Panc1 (cell line): ENCODE data around the gene SORL1. TPM values are rescaled to one million over a fixed set of nuclear protein-coding genes. Genes with fewer than 3 reads are reported as not detected.

Experiments
- ATAC-seq: fragments of 200-7000 bp; cut with Tn5 transposase; 2 replicates; pipeline ENCODE4 v1.9.1; 2020; ENCODE audit warnings: mild to moderate bottlenecking, moderate library complexity
- BruUV-seq: library from RNA; stranded (reverse); fragments of 400-500 nt; replicated peaks from 2 replicates; lab custom pipeline; 2021; lab: Mats Ljungman, UMichigan
- CTCF ChIA-PET: fragments of 300-600 bp; sonication (Branson Sonifier 250); formaldehyde crosslinking; loops from one replicate; lab custom pipeline; 2022; ENCODE audit warnings: antibody characterized with exemption; lab: Charles Lee
- POLR2A ChIA-PET: fragments of 300-600 bp; sonication (Branson Sonifier 250); formaldehyde crosslinking; loops from one replicate; lab custom pipeline; 2022; ENCODE audit warnings: antibody characterized with exemption; lab: Charles Lee
- DNase-seq: peaks from one replicate; pipeline ENCODE4 v3.0.0-alpha.2; 2010; ENCODE audit warnings: low read depth, low spot score
- H3K27ac ChIP-seq: 2 replicates; pipeline ENCODE4 v1.5.1; 2011; ENCODE audit warnings: mild to moderate bottlenecking, low read length, inconsistent platforms
- H3K27me3 ChIP-seq: fragments of 200-500 bp; sonication (Bioruptor generic); 2 replicates; pipeline ENCODE4 v1.6.0; 2014; ENCODE audit warnings: low read length, inconsistent platforms; ENCODE audit not compliant: control insufficient read depth, insufficient read depth
- H3K36me3 ChIP-seq: fragments of 200-500 bp; sonication (Bioruptor generic); 2 replicates; pipeline ENCODE4 v1.5.1; 2014; ENCODE audit warnings: inconsistent platforms, mild to moderate bottlenecking, low read length, moderate library complexity; ENCODE audit not compliant: control insufficient read depth, insufficient read depth
- H3K4me1 ChIP-seq: 2 replicates; pipeline ENCODE4 v1.5.1; 2011; ENCODE audit warnings: inconsistent platforms, mild to moderate bottlenecking, low read length, moderate library complexity; ENCODE audit not compliant: control insufficient read depth, insufficient read depth
- H3K4me3 ChIP-seq, 2 experiments: 2 replicates each; pipeline ENCODE4 v1.5.1; 2011 to 2012; ENCODE audit warnings: low read depth in 2 of 2, low read length in 2 of 2, mild to moderate bottlenecking in 2 of 2, inconsistent platforms in 1 of 2, moderate library complexity in 1 of 2
- H3K9me3 ChIP-seq: fragments of 200-500 bp; sonication (Bioruptor generic); 2 replicates; pipeline ENCODE4 v1.5.1; 2014; ENCODE audit warnings: low read depth, mild to moderate bottlenecking, inconsistent platforms, low read length, moderate library complexity; ENCODE audit not compliant: control insufficient read depth, insufficient read depth
- POLR2AphosphoS5 ChIP-seq: IDR thresholded peaks from 2 replicates; pipeline ENCODE4 v1.6.1; 2012; ENCODE audit warnings: mild to moderate bottlenecking, low read depth, low read length, moderate library complexity
- SIN3A ChIP-seq: IDR thresholded peaks from 2 replicates; pipeline ENCODE4 v1.6.1; 2012; ENCODE audit warnings: low read depth, mild to moderate bottlenecking, low read length, moderate library complexity, borderline replicate concordance; ENCODE audit not compliant: insufficient read depth
- TCF7L2 ChIP-seq: IDR thresholded peaks from 2 replicates; pipeline ENCODE4 v1.6.1; 2011; ENCODE audit warnings: mild to moderate bottlenecking, low read depth, low read length, inconsistent platforms
- in situ Hi-C: cut with HindIII; loops from 2 replicates; pipeline ENCODE4 v1.10.0; 2016; ENCODE audit warnings: low sequenced_read_pairs, low pct_unique_long_range_greater_than_20kb
- intact Hi-C: fragments of 100-400 bp; cut with micrococcal nuclease; formaldehyde crosslinking; loops from one replicate; pipeline ENCODE4 v1.10.0; 2022; ENCODE audit not compliant: unreplicated experiment
- total RNA-seq: library from RNA; stranded (reverse); gene quantifications from one replicate; pipeline ENCODE4 v1.2.1, GENCODE V29; 2021; ENCODE audit not compliant: unreplicated experiment
- TF ChIP-seq, protein P1 (sequence below): fragments of 450-650 bp; IDR thresholded peaks from 2 replicates; pipeline ENCODE4 v1.5.1; 2017; ENCODE audit warnings: mild to moderate bottlenecking
- TF ChIP-seq, protein P2 (sequence below), 2 experiments: IDR thresholded peaks; 2 replicates each; pipeline ENCODE4 v1.6.1; 2011 to 2012; ENCODE audit warnings: low read depth in 2 of 2, control low read depth in 1 of 2, low read length in 1 of 2, mild to moderate bottlenecking in 1 of 2, moderate library complexity in 1 of 2; ENCODE audit not compliant: insufficient read depth in 1 of 2

The SORL1 gene
- total RNA-seq, 1 experiment from 2014 or later = 36.3 TPM

DNA sequence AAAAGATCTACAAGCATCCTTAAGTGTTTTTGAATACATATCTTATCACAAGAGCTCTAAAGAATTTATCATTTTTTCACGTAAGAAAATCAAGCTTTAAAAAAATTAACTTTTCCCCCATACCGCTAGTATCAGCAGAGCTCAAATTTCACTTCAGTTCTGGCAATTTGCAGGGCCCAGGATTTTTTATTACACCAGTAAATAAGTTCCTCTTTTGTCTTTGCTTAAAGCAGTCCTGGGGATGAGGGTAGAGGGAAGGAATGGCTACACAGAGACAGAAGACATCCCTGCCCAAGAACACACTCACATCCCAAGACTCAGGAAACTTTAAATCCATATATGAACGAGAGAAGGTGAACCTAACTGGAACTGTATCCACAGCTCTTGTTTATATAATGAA lies 22.6 kb upstream of the SORL1 start:
- no TSS peak for BruUV-seq

DNA sequence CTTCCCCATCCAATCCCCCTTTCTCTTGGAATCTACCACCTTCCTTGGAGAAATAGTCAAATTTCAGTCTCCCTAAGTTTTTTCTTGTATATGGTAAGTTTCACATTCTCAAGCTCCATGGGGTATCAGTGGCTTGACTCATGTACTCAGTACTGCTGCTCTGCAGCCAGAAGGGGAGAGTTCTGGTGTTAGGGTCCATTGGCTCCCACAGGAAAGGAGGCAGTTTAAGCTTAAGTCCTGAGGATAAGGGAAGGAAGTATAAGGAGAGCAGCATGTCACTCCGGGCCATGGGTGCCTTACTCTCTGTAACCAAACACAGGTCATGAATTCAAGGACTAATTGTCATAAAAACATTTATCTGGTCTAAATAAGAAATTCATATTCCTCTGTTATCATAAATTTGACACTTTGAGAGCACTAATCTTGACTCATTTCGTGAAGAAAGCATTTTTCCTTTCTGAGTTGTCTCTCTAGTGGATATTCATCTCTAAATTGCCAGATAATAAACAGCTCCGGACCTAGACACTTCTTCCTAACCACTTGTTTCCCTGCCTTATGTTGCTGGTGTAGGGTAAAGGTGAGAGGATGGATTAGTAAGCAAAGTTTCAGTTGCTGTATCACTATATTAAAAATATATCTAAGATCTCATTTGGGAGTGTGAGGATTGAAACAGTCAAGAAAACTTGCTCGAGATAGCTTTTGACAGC lies 20.1 kb upstream of the SORL1 start:
- POLR2A ChIA-PET = no interaction called here
- CTCF ChIA-PET = no interaction called here
- peaks cover 10% of the 10 kb centered on the region for H3K27me3 ChIP-seq
- no peaks in the 10 kb centered on the region for H3K9me3 ChIP-seq
- no peaks in the 10 kb centered on the region for H3K4me1 ChIP-seq
- no peak overlapping the region for H3K4me3 ChIP-seq
- intact Hi-C loops (no loop called here), in situ Hi-C loops (no loop called here)
- DNase-seq (no peak), ATAC-seq (no peak)
- TF ChIP-seq TCF7L2 = no peak
- no peaks in the 10 kb centered on the region for H3K36me3 ChIP-seq
- H3K27ac ChIP-seq = no peak overlapping the region
- no TSS peak for BruUV-seq

More for the DNA sequence above, 22.6 kb upstream of the SORL1 start:
- H3K27ac ChIP-seq = no peak overlapping the region
- no peak for ATAC-seq
- H3K9me3 ChIP-seq = no peaks in the 10 kb centered on the region
- H3K4me3 ChIP-seq = no peak overlapping the region
- H3K36me3 ChIP-seq = no peaks in the 10 kb centered on the region
- POLR2A ChIA-PET = no interaction called here
- intact Hi-C loops = no loop called here
- DNase-seq = no peak
- CTCF ChIA-PET = interaction anchor here (0.6 kb wide), 1 partner anchor 147 kb away, joined by 4 read pairs; no protein-coding TSS in a partner anchor
- in situ Hi-C loops = no loop called here
- no peaks in the 10 kb centered on the region for H3K4me1 ChIP-seq
- peaks cover 12% of the 10 kb centered on the region for H3K27me3 ChIP-seq
- TF ChIP-seq POLR2AphosphoS5 = no peak
- TF ChIP-seq TCF7L2 = no peak
- TF ChIP-seq, protein P1, sequence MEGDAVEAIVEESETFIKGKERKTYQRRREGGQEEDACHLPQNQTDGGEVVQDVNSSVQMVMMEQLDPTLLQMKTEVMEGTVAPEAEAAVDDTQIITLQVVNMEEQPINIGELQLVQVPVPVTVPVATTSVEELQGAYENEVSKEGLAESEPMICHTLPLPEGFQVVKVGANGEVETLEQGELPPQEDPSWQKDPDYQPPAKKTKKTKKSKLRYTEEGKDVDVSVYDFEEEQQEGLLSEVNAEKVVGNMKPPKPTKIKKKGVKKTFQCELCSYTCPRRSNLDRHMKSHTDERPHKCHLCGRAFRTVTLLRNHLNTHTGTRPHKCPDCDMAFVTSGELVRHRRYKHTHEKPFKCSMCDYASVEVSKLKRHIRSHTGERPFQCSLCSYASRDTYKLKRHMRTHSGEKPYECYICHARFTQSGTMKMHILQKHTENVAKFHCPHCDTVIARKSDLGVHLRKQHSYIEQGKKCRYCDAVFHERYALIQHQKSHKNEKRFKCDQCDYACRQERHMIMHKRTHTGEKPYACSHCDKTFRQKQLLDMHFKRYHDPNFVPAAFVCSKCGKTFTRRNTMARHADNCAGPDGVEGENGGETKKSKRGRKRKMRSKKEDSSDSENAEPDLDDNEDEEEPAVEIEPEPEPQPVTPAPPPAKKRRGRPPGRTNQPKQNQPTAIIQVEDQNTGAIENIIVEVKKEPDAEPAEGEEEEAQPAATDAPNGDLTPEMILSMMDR = no peak
- TF ChIP-seq, protein P2, sequence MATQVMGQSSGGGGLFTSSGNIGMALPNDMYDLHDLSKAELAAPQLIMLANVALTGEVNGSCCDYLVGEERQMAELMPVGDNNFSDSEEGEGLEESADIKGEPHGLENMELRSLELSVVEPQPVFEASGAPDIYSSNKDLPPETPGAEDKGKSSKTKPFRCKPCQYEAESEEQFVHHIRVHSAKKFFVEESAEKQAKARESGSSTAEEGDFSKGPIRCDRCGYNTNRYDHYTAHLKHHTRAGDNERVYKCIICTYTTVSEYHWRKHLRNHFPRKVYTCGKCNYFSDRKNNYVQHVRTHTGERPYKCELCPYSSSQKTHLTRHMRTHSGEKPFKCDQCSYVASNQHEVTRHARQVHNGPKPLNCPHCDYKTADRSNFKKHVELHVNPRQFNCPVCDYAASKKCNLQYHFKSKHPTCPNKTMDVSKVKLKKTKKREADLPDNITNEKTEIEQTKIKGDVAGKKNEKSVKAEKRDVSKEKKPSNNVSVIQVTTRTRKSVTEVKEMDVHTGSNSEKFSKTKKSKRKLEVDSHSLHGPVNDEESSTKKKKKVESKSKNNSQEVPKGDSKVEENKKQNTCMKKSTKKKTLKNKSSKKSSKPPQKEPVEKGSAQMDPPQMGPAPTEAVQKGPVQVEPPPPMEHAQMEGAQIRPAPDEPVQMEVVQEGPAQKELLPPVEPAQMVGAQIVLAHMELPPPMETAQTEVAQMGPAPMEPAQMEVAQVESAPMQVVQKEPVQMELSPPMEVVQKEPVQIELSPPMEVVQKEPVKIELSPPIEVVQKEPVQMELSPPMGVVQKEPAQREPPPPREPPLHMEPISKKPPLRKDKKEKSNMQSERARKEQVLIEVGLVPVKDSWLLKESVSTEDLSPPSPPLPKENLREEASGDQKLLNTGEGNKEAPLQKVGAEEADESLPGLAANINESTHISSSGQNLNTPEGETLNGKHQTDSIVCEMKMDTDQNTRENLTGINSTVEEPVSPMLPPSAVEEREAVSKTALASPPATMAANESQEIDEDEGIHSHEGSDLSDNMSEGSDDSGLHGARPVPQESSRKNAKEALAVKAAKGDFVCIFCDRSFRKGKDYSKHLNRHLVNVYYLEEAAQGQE (IDR thresholded peaks at IDR 0.05; ENCODE audit: insufficient read depth in 1 of 2, low read depth in 2 of 2, low read length in 1 of 2) = no peak
- TF ChIP-seq SIN3A = no peak

- no peaks in the 10 kb centered on the region for H3K9me3 ChIP-seq
- no peak for DNase-seq
- BruUV-seq = no TSS peak
- no peak overlapping the region for H3K4me3 ChIP-seq
- H3K27ac ChIP-seq = no peak overlapping the region
- intact Hi-C loops = no loop called here
- CTCF ChIA-PET = no interaction called here
- in situ Hi-C loops = no loop called here
- H3K27me3 ChIP-seq = no peaks in the 10 kb centered on the region; the same call in 1 of the 2 replicates
- H3K4me1 ChIP-seq = no peaks in the 10 kb centered on the region
- H3K36me3 ChIP-seq = no peaks in the 10 kb centered on the region
- POLR2A ChIA-PET = no interaction called here
- TF ChIP-seq, protein P2 (IDR thresholded peaks at IDR 0.05; ENCODE audit: insufficient read depth in 1 of 2, low read depth in 2 of 2, low read length in 1 of 2) = no peak
- TF ChIP-seq SIN3A = no peak
- TF ChIP-seq, protein P1 = no peak
- TF ChIP-seq POLR2AphosphoS5 = no peak
- TF ChIP-seq TCF7L2 = no peak
- ATAC-seq = no peak
These were observed 17.0 kb upstream of the SORL1 start for GRCh38 chr11:121435132-121435531.
